D721Med (cell line): ENCODE measurements around the gene CROCC.

Experiments
- DNase-seq: peaks from one replicate; pipeline ENCODE4 v3.0.0; 2011; ENCODE audit warnings: low spot score; ENCODE audit not compliant: insufficient read length
- FAIRE-seq: peaks from 2 replicates; lab custom pipeline; 2011; peaks lifted over from hg19 to GRCh38; lab: Jason Lieb, UNC
- TF ChIP-seq, protein P1 (sequence below): IDR thresholded peaks from 2 replicates; pipeline ENCODE4 v1.5.1; 2012; ENCODE audit warnings: mild to moderate bottlenecking, control low read depth; ENCODE audit not compliant: insufficient read depth; ENCODE audit errors: missing control alignments

CROCC gene

GRCh38 chr1:16965486-16966067 lies 43.8 kb downstream of the CROCC start:
- DNase-seq (no peak), FAIRE-seq (no peak)
- TF ChIP-seq, protein P1, sequence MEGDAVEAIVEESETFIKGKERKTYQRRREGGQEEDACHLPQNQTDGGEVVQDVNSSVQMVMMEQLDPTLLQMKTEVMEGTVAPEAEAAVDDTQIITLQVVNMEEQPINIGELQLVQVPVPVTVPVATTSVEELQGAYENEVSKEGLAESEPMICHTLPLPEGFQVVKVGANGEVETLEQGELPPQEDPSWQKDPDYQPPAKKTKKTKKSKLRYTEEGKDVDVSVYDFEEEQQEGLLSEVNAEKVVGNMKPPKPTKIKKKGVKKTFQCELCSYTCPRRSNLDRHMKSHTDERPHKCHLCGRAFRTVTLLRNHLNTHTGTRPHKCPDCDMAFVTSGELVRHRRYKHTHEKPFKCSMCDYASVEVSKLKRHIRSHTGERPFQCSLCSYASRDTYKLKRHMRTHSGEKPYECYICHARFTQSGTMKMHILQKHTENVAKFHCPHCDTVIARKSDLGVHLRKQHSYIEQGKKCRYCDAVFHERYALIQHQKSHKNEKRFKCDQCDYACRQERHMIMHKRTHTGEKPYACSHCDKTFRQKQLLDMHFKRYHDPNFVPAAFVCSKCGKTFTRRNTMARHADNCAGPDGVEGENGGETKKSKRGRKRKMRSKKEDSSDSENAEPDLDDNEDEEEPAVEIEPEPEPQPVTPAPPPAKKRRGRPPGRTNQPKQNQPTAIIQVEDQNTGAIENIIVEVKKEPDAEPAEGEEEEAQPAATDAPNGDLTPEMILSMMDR = no peak

DNA sequence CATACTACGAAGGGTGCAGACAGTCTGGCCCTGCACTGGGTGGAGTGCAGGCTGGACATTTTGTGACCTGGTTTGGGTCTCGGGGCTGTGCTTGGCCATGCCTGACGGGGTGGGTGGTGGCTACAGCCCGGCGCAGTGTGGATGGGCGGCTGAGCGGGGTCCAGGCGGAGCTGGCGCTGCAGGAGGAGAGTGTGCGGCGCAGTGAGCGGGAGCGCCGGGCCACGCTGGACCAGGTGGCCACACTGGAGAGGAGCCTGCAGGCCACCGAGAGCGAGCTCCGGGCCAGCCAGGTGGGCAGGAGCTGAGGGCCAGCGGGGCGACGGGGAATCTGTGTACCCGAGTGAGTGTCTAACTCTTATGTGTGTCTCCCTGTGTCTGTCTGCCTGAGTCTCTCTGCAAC lies 44.6 kb downstream of the CROCC start:
- DNase-seq (no peak), FAIRE-seq (no peak)
- TF ChIP-seq, protein P1 = no peak

GRCh38 chr1:16967095-16967575 lies 45.4 kb downstream of the CROCC start:
- TF ChIP-seq, protein P1 = no peak
- no peak for FAIRE-seq
- no peak for DNase-seq

- FAIRE-seq (no peak), DNase-seq (no peak)
- TF ChIP-seq, protein P1 = no peak
These were observed 46.2 kb downstream of the CROCC start for GRCh38 chr1:16967962-16968361.

- no peak for FAIRE-seq
- TF ChIP-seq, protein P1 = no peak
- DNase-seq = no peak
These were observed 46.6 kb downstream of the CROCC start for GRCh38 chr1:16968372-16968771.

DNA sequence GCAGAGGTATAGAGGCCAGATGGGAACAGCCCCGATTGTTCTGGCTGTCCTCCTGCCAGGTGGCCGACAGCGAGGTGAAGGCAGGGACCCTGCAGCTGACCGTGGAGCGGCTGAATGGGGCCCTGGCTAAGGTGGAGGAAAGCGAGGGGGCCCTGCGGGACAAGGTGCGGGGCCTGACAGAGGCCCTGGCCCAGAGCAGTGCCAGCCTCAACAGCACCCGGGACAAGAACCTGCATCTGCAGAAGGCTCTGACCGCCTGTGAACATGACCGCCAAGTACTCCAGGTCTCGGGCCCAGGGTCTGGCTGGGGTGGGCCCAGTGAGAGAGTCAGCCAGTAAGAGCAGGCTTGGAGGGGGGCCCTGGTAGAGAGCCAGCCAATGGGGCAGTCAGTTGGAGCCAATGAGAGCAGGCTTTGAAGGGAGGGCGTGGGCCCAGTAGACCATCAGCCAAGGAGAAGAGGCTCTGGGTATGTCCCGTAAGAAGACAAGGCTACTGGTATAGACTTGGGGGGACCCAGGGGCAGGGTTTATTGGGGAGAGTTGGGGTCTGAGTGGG lies 47.4 kb downstream of the CROCC start:
- TF ChIP-seq, protein P1 = no peak
- DNase-seq = no peak
- no peak for FAIRE-seq

DNA sequence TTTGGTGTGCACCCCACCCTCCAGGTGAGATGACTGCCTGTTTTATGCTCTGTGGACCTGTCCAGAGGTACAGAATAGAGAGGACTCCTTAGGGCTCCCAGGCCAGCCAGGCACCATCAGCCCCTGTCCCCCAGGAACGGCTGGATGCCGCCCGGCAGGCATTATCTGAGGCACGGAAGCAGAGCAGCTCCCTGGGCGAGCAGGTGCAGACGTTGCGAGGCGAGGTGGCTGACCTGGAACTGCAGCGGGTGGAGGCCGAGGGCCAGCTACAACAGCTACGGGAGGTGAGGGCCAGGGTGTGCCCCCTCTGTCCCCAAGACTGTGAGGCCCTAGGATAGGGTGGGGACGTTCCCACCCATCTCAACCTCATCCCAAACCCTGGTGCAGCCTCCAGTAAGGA lies 47.9 kb downstream of the CROCC start:
- TF ChIP-seq, protein P1 = no peak
- no peak for FAIRE-seq

More for the DNA sequence above, 47.9 kb downstream of the CROCC start:
- no peak for DNase-seq
